ENCODE results near the gene TRUB1. TPM values are rescaled to one million over a fixed set of nuclear protein-coding genes. Genes with fewer than 3 reads are reported as not detected.

TRUB1 gene
- total and polyA plus RNA-seq, 2 donors (not counting 3 experiments of a cell fraction or from before 2014, with no cell fraction given), result 4.6 to 16.7 TPM

DNA sequence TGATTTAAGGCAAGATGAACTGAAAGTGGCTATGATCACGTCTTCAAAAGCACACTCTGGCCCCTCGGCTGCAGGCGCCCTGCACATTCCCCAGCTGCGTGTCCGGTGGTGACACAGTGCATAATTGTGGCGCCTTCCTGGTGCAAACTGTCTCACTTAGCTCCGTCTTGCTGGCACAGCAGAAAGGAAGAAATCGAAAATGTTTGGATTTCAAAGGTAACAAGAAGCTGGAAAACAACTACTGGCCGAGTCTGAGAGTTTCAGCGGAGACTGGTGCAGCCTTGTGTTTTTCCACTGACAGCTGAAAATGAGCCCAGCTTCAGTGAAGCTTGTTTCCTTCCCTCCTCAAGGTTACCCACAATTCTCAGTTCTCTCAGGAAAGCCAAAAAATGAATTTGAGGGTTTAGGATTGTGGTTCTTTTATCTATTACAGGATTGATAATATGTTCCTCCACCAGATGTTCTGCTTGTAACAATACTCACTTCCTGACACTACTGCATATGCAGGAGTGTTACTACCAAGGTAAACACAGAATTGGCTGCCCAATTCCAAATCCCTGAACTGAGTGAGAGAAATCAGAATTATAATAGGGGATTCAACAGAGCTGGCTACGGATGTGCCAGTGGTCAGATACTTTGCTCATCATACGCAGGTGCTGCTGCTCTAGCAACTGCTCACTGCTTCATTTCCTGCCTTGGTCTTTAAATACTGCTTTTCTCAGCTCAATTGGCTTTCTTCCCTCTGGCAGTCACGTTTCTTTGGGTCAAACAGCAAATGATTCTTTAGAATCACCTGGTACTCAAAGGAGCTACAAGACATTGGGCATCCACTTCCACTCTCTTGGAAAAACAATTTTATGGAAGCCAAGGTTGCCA is 63.7 kb downstream of the TRUB1 start:
- Histone ChIP-seq H3K27me3 (ENCODE audit: control insufficient read depth in 2 of 2, insufficient read depth in 2 of 2, low read length in 2 of 2) (peaks cover 0 to 5% of the 10 kb centered on the region in 2 experiments), H4K20me1 (replicated peaks; ENCODE audit: control insufficient read depth, extremely low read depth, insufficient read depth, low read length) (no peaks in the 10 kb centered on the region), H3K4me2 (ENCODE audit: insufficient read depth, low read length) (peak overlapping the region; percentile 16), H3K9ac (replicated peaks; ENCODE audit: extremely low read depth, insufficient read depth, low read length) (no peak overlapping the region), H3K36me3 (ENCODE audit: control insufficient read depth in 2 of 2, extremely low read depth in 1 of 2, insufficient read depth in 2 of 2, low read length in 2 of 2) (no peaks in the 10 kb centered on the region), H2AFZ (ENCODE audit: low read depth, low read length) (no peak overlapping the region), H3K4me3 (replicated peaks in 1 of 3; ENCODE audit: insufficient read depth in 1 of 3, low read depth in 1 of 3, low read length in 3 of 3) (no peak overlapping the region), H3K9me1 (replicated peaks; ENCODE audit: control insufficient read depth, extremely low read depth, insufficient read depth, low read length) (no peaks in the 10 kb centered on the region), H3K79me2 (ENCODE audit: control insufficient read depth, insufficient read depth, low read length) (no peaks in the 10 kb centered on the region), H3K27ac (ENCODE audit: insufficient read depth, low read depth, low read length) (no peak overlapping the region), H3K9me3 (replicated peaks; ENCODE audit: control insufficient read depth, insufficient read depth, low read length) (no peaks in the 10 kb centered on the region), H3K4me1 (ENCODE audit: control insufficient read depth, extremely low read depth, insufficient read depth, low read length) (no peaks in the 10 kb centered on the region)
- no TSS peak for BruUV-seq (replicated peaks)
- intact Hi-C loops (cut with micrococcal nuclease), result no loop called here
- POLR2A ChIA-PET, result no interaction called here
- DNase-seq (ENCODE audit: low read depth, low spot score), result peak; percentile 7
- no peak for FAIRE-seq
- dilution Hi-C loops (cut with MboI; ENCODE audit: extremely low pct_ligation_motif_present, low sequenced_read_pairs), result no loop called here
- CTCF ChIA-PET, result interaction anchor here (1.2 kb wide), 2 partner anchors 28 to 87 kb away, joined by 3 read pairs; no protein-coding TSS in a partner anchor
- TF ChIP-seq MYC (IDR thresholded peaks at IDR 0.05; ENCODE audit: low read depth, low read length), result no peak
- TF ChIP-seq, protein P1, sequence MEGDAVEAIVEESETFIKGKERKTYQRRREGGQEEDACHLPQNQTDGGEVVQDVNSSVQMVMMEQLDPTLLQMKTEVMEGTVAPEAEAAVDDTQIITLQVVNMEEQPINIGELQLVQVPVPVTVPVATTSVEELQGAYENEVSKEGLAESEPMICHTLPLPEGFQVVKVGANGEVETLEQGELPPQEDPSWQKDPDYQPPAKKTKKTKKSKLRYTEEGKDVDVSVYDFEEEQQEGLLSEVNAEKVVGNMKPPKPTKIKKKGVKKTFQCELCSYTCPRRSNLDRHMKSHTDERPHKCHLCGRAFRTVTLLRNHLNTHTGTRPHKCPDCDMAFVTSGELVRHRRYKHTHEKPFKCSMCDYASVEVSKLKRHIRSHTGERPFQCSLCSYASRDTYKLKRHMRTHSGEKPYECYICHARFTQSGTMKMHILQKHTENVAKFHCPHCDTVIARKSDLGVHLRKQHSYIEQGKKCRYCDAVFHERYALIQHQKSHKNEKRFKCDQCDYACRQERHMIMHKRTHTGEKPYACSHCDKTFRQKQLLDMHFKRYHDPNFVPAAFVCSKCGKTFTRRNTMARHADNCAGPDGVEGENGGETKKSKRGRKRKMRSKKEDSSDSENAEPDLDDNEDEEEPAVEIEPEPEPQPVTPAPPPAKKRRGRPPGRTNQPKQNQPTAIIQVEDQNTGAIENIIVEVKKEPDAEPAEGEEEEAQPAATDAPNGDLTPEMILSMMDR (IDR thresholded peaks at IDR 0.05; ENCODE audit: extremely low read depth in 1 of 2, insufficient read depth in 1 of 2, low read depth in 1 of 2, low read length in 2 of 2), result no peak
- no peak for TF ChIP-seq POLR2A (IDR thresholded peaks at IDR 0.05; ENCODE audit: low read depth, low read length)
- no peak for TF ChIP-seq FOS (IDR thresholded peaks at IDR 0.05; ENCODE audit: borderline replicate concordance, insufficient read depth, low read length)
- TF ChIP-seq GATA2 (IDR thresholded peaks at IDR 0.05; ENCODE audit: insufficient read depth, insufficient read length, low read depth, low read length), result no peak
